ENCODE measurements around the gene CHRDL1. TPM values are rescaled to one million over a fixed set of nuclear protein-coding genes. Genes with fewer than 3 reads are reported as not detected.

The CHRDL1 gene
- total RNA-seq, 1 donor from 2014 or later = 4.8 TPM

- no peaks in the 10 kb centered on the region for H3K9me3 Mint-ChIP-seq (ENCODE audit: unreplicated experiment)
- H3K4me3 Mint-ChIP-seq (ENCODE audit: unreplicated experiment) = no peak overlapping the region
- H3K36me3 ChIP-seq (ENCODE audit: insufficient read depth, low read length) = no peaks in the 10 kb centered on the region
- FAIRE-seq (peak; percentile 99), DNase-seq (ENCODE audit: low read depth) (peak; percentile 86)
- peaks cover 39% of the 10 kb centered on the region for H3K4me1 Mint-ChIP-seq (ENCODE audit: low read depth, unreplicated experiment)
- H3K36me3 Mint-ChIP-seq (ENCODE audit: low read depth, unreplicated experiment) = no peaks in the 10 kb centered on the region
- H3K79me2 ChIP-seq (ENCODE audit: insufficient read depth, low read length) = no peaks in the 10 kb centered on the region
- H3K27ac ChIP-seq (ENCODE audit: low read depth, low read length) = peak overlapping the region; percentile 34
- peak overlapping the region; percentile 45 for H3K4me2 ChIP-seq (ENCODE audit: low read length)
- H2AFZ ChIP-seq (ENCODE audit: low read depth, low read length) = no peak overlapping the region
- H4K20me1 ChIP-seq (ENCODE audit: insufficient read depth, low read length) = no peaks in the 10 kb centered on the region
- H3K27me3 Mint-ChIP-seq (ENCODE audit: low read depth, unreplicated experiment) = no peaks in the 10 kb centered on the region
- TF ChIP-seq EZH2 (IDR thresholded peaks at IDR 0.05; ENCODE audit: insufficient read depth, low read length) (no peak), CTCF (IDR thresholded peaks at IDR 0.05; ENCODE audit: insufficient read depth, low read depth, low read length) (no peak)
- H3K4me1 ChIP-seq (ENCODE audit: insufficient read depth, low read length) = peaks cover 14% of the 10 kb centered on the region
- no peak overlapping the region for H3K9ac ChIP-seq (ENCODE audit: low read length)
- H3K27ac Mint-ChIP-seq (ENCODE audit: unreplicated experiment) = peak overlapping the region; percentile 35
- no peaks in the 10 kb centered on the region for H3K9me3 ChIP-seq (ENCODE audit: insufficient read depth, low read depth, low read length)
- no peak overlapping the region for H3K4me3 ChIP-seq (ENCODE audit: insufficient read depth, low read depth, low read length)
- no peaks in the 10 kb centered on the region for H3K27me3 ChIP-seq (ENCODE audit: insufficient read depth, low read length)
Measured at GRCh38 chrX:110734894-110735541, 60.6 kb downstream of the CHRDL1 start.

GRCh38 chrX:110734271-110734670 lies 61.3 kb downstream of the CHRDL1 start:
- Histone ChIP-seq H3K9ac (ENCODE audit: low read length) (no peak overlapping the region), H3K4me1 (ENCODE audit: insufficient read depth, low read length) (peaks cover 14% of the 10 kb centered on the region), H3K4me3 (ENCODE audit: insufficient read depth, low read depth, low read length) (no peak overlapping the region), H3K4me2 (ENCODE audit: low read length) (peak overlapping the region; percentile 27), H3K79me2 (ENCODE audit: insufficient read depth, low read length) (no peaks in the 10 kb centered on the region), H3K36me3 (ENCODE audit: insufficient read depth, low read length) (no peaks in the 10 kb centered on the region), H3K27me3 (ENCODE audit: insufficient read depth, low read length) (no peaks in the 10 kb centered on the region), H3K9me3 (ENCODE audit: insufficient read depth, low read depth, low read length) (no peaks in the 10 kb centered on the region), H3K27ac (ENCODE audit: low read depth, low read length) (peak overlapping the region; percentile 34), H4K20me1 (ENCODE audit: insufficient read depth, low read length) (no peaks in the 10 kb centered on the region), H2AFZ (ENCODE audit: low read depth, low read length) (no peak overlapping the region)
- no peak for TF ChIP-seq EZH2 (IDR thresholded peaks at IDR 0.05; ENCODE audit: insufficient read depth, low read length)
- TF ChIP-seq CTCF (IDR thresholded peaks at IDR 0.05; ENCODE audit: insufficient read depth, low read depth, low read length) = no peak
- no peaks in the 10 kb centered on the region for H3K36me3 Mint-ChIP-seq (ENCODE audit: low read depth, unreplicated experiment)
- DNase-seq (ENCODE audit: low read depth) = peak; percentile 35
- no peak overlapping the region for H3K4me3 Mint-ChIP-seq (ENCODE audit: unreplicated experiment)
- H3K9me3 Mint-ChIP-seq (ENCODE audit: unreplicated experiment) = no peaks in the 10 kb centered on the region
- no peak for FAIRE-seq
- H3K27me3 Mint-ChIP-seq (ENCODE audit: low read depth, unreplicated experiment) = no peaks in the 10 kb centered on the region
- peak overlapping the region; percentile 77 for H3K27ac Mint-ChIP-seq (ENCODE audit: unreplicated experiment)
- peaks cover 39% of the 10 kb centered on the region for H3K4me1 Mint-ChIP-seq (ENCODE audit: low read depth, unreplicated experiment)

- FAIRE-seq (no peak), DNase-seq (ENCODE audit: low read depth) (peak; percentile 18)
- H3K27ac Mint-ChIP-seq (ENCODE audit: unreplicated experiment) = peak overlapping the region; percentile 75
- Histone ChIP-seq H3K4me1 (ENCODE audit: insufficient read depth, low read length) (peaks cover 14% of the 10 kb centered on the region), H2AFZ (ENCODE audit: low read depth, low read length) (no peak overlapping the region), H3K4me2 (ENCODE audit: low read length) (no peak overlapping the region), H3K36me3 (ENCODE audit: insufficient read depth, low read length) (no peaks in the 10 kb centered on the region), H4K20me1 (ENCODE audit: insufficient read depth, low read length) (no peaks in the 10 kb centered on the region), H3K27ac (ENCODE audit: low read depth, low read length) (no peak overlapping the region), H3K9ac (ENCODE audit: low read length) (no peak overlapping the region), H3K4me3 (ENCODE audit: insufficient read depth, low read depth, low read length) (no peak overlapping the region), H3K27me3 (ENCODE audit: insufficient read depth, low read length) (no peaks in the 10 kb centered on the region), H3K79me2 (ENCODE audit: insufficient read depth, low read length) (no peaks in the 10 kb centered on the region), H3K9me3 (ENCODE audit: insufficient read depth, low read depth, low read length) (no peaks in the 10 kb centered on the region)
- H3K27me3 Mint-ChIP-seq (ENCODE audit: low read depth, unreplicated experiment) = no peaks in the 10 kb centered on the region
- H3K9me3 Mint-ChIP-seq (ENCODE audit: unreplicated experiment) = no peaks in the 10 kb centered on the region
- TF ChIP-seq CTCF (IDR thresholded peaks at IDR 0.05; ENCODE audit: insufficient read depth, low read depth, low read length) = no peak
- TF ChIP-seq EZH2 (IDR thresholded peaks at IDR 0.05; ENCODE audit: insufficient read depth, low read length) = no peak
- H3K4me3 Mint-ChIP-seq (ENCODE audit: unreplicated experiment) = peak overlapping the region; percentile 23
- H3K4me1 Mint-ChIP-seq (ENCODE audit: low read depth, unreplicated experiment) = peaks cover 39% of the 10 kb centered on the region
- no peaks in the 10 kb centered on the region for H3K36me3 Mint-ChIP-seq (ENCODE audit: low read depth, unreplicated experiment)
Measured at GRCh38 chrX:110733166-110733565, 62.5 kb downstream of the CHRDL1 start.
